Measurements from ENCODE around the gene PIEZO2.

The PIEZO2 gene

GRCh38 chr18:10794771-10795170 is 354.6 kb downstream of the PIEZO2 start:
- ATAC-seq, result no peak
- TF ChIP-seq OSR1 (CRISPR knock-in tag; IDR thresholded peaks at IDR 0.05) (no peak), CSRNP3 (CRISPR knock-in tag; IDR thresholded peaks at IDR 0.05) (no peak), CREB5 (CRISPR knock-in tag; IDR thresholded peaks at IDR 0.05; ENCODE audit: low read depth) (no peak), ZFP3 (CRISPR knock-in tag; IDR thresholded peaks at IDR 0.05) (no peak), ZC3H10 (CRISPR knock-in tag; IDR thresholded peaks at IDR 0.05) (no peak)

GRCh38 chr18:10793730-10794370 is 355.5 kb downstream of the PIEZO2 start:
- TF ChIP-seq PATZ1 (CRISPR knock-in tag; IDR thresholded peaks at IDR 0.05; ENCODE audit: borderline replicate concordance) (no peak), ZNF565 (CRISPR knock-in tag; conservative IDR thresholded peaks at IDR 0.05; ENCODE audit: low read depth) (no peak), CSDC2 (CRISPR knock-in tag; IDR thresholded peaks at IDR 0.05) (no peak), PPARA (CRISPR knock-in tag; IDR thresholded peaks at IDR 0.05; ENCODE audit: borderline replicate concordance) (no peak), TCF4 (CRISPR knock-in tag; IDR thresholded peaks at IDR 0.05; ENCODE audit: borderline replicate concordance) (no peak), ZNF70 (CRISPR knock-in tag; IDR thresholded peaks at IDR 0.05) (no peak), ZFP3 (CRISPR knock-in tag; IDR thresholded peaks at IDR 0.05) (no peak), ZNF8 (CRISPR knock-in tag; IDR thresholded peaks at IDR 0.05) (no peak), CREB5 (CRISPR knock-in tag; IDR thresholded peaks at IDR 0.05; ENCODE audit: low read depth) (no peak), ZC3H10 (CRISPR knock-in tag; IDR thresholded peaks at IDR 0.05) (no peak), OSR1 (CRISPR knock-in tag; IDR thresholded peaks at IDR 0.05) (no peak), GLIS3 (CRISPR knock-in tag; IDR thresholded peaks at IDR 0.05) (no peak), TOX (CRISPR knock-in tag; IDR thresholded peaks at IDR 0.05; ENCODE audit: borderline replicate concordance) (no peak), ZFP30 (CRISPR knock-in tag; IDR thresholded peaks at IDR 0.05) (no peak), RARB (CRISPR knock-in tag; IDR thresholded peaks at IDR 0.05) (no peak), SNAI2 (CRISPR knock-in tag; IDR thresholded peaks at IDR 0.05) (no peak), ARNTL (CRISPR knock-in tag; IDR thresholded peaks at IDR 0.05; ENCODE audit: borderline replicate concordance, low read depth) (no peak)
- no peak for ATAC-seq

GRCh38 chr18:10792181-10792580 is 357.2 kb downstream of the PIEZO2 start:
- no peak for TF ChIP-seq ESRRG (CRISPR knock-in tag; IDR thresholded peaks at IDR 0.05)
- no peak for TF ChIP-seq CSRNP3 (CRISPR knock-in tag; IDR thresholded peaks at IDR 0.05)
- TF ChIP-seq TCF4 (CRISPR knock-in tag; IDR thresholded peaks at IDR 0.05; ENCODE audit: borderline replicate concordance), result no peak
- no peak for TF ChIP-seq ZNF8 (CRISPR knock-in tag; IDR thresholded peaks at IDR 0.05)
- TF ChIP-seq CSDC2 (CRISPR knock-in tag; IDR thresholded peaks at IDR 0.05), result no peak
- no peak for ATAC-seq

GRCh38 chr18:10791169-10791831 is 358.1 kb downstream of the PIEZO2 start:
- TF ChIP-seq RARB (CRISPR knock-in tag; IDR thresholded peaks at IDR 0.05) (no peak), ARNTL (CRISPR knock-in tag; IDR thresholded peaks at IDR 0.05; ENCODE audit: borderline replicate concordance, low read depth) (no peak), BACH2 (CRISPR knock-in tag; IDR thresholded peaks at IDR 0.05; ENCODE audit: borderline replicate concordance) (no peak), ZFP30 (CRISPR knock-in tag; IDR thresholded peaks at IDR 0.05) (no peak), CSRNP3 (CRISPR knock-in tag; IDR thresholded peaks at IDR 0.05) (no peak)
- ATAC-seq, result no peak

Data from SK-N-SH treated with all-trans-retinoic acid at 6 μM for 48 hours (cell line).